ENCODE measurements around the gene ONECUT1. TPM values are rescaled to one million over a fixed set of nuclear protein-coding genes. Genes with fewer than 3 reads are reported as not detected.
"Not testable (repeated sequence)": the region's sequence is repeated elsewhere in the genome, so short reads cannot be mapped to it uniquely, and the experiment has no call there.

Gene ONECUT1
- total RNA-seq (not detected), total RNA-seq (0 reads per million in 2 donors)

DNA sequence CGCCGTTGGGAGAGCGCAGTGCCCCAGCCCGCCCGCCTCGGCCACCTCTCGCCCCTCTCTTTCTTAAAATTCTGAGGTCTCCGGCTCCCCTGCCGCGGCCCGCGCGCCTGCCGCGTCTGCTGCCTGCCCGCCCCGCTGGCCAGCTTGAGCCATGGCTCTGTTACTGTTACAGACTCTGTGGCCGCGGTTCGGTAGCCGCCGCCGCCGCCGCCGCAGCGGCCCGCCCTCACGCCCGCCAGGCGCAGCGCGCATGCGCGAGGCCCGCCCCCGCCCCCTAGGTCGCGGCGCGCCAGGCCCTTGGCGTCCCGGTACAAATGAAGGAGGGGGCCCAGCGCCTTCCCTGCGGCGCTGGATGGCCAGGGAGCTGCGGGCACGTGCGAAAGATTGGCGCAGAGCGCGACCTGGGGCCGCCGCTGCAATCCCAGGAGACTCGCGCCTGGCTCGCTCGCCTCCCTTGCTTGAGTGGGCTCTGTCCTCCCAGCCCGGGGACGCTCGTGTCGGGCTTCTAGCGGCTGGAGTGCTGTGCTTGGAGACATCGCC is at the start of gene ONECUT1:
ONECUT1 (minus strand) TSS at position 168 of the 540 bp plus-strand sequence. CDS start 452 bp downstream, outside the sequence.
- Mint-ChIP-seq H3K27me3 (peaks cover 86% of the 10 kb centered on the region), H3K4me3 (peak within 1 kb of the TSS; percentile 83), H3K36me3 (ENCODE audit: low read depth) (peaks cover 7% of the 10 kb centered on the region), H3K4me1 (peaks cover 8% of the 10 kb centered on the region), H3K27ac (peak within 1 kb of the TSS; percentile 19)
- peak; percentile 67 for ATAC-seq
- DNase-seq = peak in 2 of 3 donors; percentile 35 to 45
- no peaks in the 10 kb centered on the region for H3K9me3 ChIP-seq (ENCODE audit: control insufficient read depth, low read length, poor library complexity, severe bottlenecking)

DNA sequence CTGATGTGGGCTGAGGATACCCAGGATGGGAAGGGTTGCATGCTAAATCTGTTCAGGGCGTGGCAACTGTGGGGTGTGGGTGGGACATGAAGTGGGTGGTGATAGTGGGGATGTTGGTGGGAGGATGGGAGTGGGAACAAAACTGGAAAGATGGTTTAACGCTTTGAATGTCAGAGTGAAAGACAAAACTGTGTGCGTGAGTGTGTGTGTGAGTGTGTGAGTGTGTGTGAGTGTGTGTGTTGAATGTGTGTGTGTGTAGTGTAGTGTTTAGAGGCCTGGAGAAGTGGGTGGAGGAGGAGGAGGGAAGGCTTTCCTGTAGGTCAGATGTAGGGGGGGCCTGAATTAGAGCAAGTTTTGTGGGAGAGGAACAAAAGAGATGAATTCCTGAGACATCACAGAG is 44.2 kb upstream of the ONECUT1 start:
- DNase-seq = no peak
- Mint-ChIP-seq H3K27me3 (peaks cover 21% of the 10 kb centered on the region), H3K4me3 (no peak overlapping the region), H3K36me3 (ENCODE audit: low read depth) (no peaks in the 10 kb centered on the region), H3K4me1 (peaks cover 2% of the 10 kb centered on the region), H3K27ac (no peak overlapping the region)
- no peak for ATAC-seq
- H3K9me3 ChIP-seq (ENCODE audit: control insufficient read depth, low read length, poor library complexity, severe bottlenecking) = no peaks in the 10 kb centered on the region

DNA sequence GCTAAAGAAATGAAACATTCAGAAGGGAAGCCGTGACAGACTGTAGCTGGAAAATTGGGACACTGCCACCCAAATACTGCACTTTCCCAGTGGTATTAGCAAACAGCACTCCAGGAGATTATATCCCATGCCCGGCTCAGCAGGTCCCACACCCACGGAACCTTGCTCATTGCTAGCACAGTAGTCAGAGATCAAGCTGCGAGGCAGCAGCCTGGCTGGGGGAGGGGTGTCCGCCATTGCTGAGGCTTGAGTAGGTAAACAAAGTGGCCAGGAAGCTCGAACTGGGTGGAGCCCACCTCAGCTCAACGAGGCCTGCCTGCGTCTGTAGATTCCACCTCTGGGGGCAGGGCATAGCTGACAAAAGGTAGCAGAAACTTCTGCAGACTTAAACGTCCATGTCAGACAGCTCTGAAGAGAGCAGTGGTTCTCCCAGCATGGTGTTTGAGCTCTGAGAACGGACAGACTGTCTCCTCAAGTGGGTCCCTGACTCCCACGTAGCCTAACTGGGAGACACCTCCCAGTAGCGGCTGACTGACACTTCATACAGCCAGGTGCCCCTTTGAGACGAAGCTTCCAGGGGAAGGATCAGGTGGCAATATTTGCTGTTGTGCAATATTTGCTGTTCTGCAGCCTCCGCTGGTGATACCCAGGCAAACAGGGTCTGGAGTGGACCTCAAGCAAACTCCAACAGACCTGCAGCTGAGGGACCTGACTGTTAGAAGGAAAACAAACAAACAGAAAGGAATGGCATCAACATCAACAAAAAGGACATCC is 34.2 kb upstream of the ONECUT1 start:
- not testable (repeated sequence) for DNase-seq; H3K27ac Mint-ChIP-seq; ATAC-seq; H3K4me1 Mint-ChIP-seq; H3K36me3 Mint-ChIP-seq (ENCODE audit: low read depth); H3K4me3 Mint-ChIP-seq; H3K9me3 ChIP-seq (ENCODE audit: control insufficient read depth, low read length, poor library complexity, severe bottlenecking)
- peaks cover 53% of the 10 kb centered on the region for H3K27me3 Mint-ChIP-seq

GRCh38 chr15:52822475-52822874 is 32.3 kb upstream of the ONECUT1 start:
- no peak for ATAC-seq

GRCh38 chr15:52819253-52819652 is 29.1 kb upstream of the ONECUT1 start:
- H3K27me3 Mint-ChIP-seq = peaks cover 53% of the 10 kb centered on the region
- no peaks in the 10 kb centered on the region for H3K9me3 ChIP-seq (ENCODE audit: control insufficient read depth, low read length, poor library complexity, severe bottlenecking)
- no peak overlapping the region for H3K4me3 Mint-ChIP-seq
- no peak for ATAC-seq
- no peak for DNase-seq
- H3K36me3 Mint-ChIP-seq (ENCODE audit: low read depth) = peaks cover 6% of the 10 kb centered on the region
- H3K4me1 Mint-ChIP-seq = no peaks in the 10 kb centered on the region
- no peak overlapping the region for H3K27ac Mint-ChIP-seq

More at GRCh38 chr15:52822475-52822874, 32.3 kb upstream of the ONECUT1 start:
- no peak for DNase-seq
- no peak overlapping the region for H3K4me3 Mint-ChIP-seq
- peaks cover 6% of the 10 kb centered on the region for H3K36me3 Mint-ChIP-seq (ENCODE audit: low read depth)
- H3K4me1 Mint-ChIP-seq = no peaks in the 10 kb centered on the region
- H3K9me3 ChIP-seq (ENCODE audit: control insufficient read depth, low read length, poor library complexity, severe bottlenecking) = no peaks in the 10 kb centered on the region
- H3K27ac Mint-ChIP-seq = no peak overlapping the region
- H3K27me3 Mint-ChIP-seq = peaks cover 68% of the 10 kb centered on the region

DNA sequence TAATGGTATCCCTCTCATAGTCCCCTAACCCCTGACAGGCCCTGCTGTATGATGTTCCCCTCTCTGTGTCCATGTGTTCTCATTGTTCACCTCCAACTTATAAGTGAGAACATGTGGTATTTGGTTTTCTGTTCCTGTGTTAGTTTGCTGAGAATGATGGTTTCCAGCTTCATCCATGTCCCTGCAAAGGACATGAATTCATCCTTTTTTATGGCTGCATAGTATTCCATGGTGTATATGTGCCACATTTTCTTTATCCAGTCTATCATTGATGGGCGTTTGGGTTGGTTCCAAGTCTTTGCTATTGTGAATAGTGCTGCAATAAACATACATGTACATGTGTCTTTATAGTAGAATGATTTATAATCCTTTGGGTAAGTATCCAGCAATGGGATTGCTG is 25.8 kb upstream of the ONECUT1 start:
- not testable (repeated sequence) for DNase-seq; H3K4me1 Mint-ChIP-seq; H3K27ac Mint-ChIP-seq; H3K4me3 Mint-ChIP-seq; H3K9me3 ChIP-seq (ENCODE audit: control insufficient read depth, low read length, poor library complexity, severe bottlenecking); H3K36me3 Mint-ChIP-seq (ENCODE audit: low read depth); ATAC-seq
- H3K27me3 Mint-ChIP-seq = peaks cover 56% of the 10 kb centered on the region

GRCh38 chr15:52808996-52809395 is 18.9 kb upstream of the ONECUT1 start:
- no peak for ATAC-seq
- H3K4me3 Mint-ChIP-seq = no peak overlapping the region
- peaks cover 73% of the 10 kb centered on the region for H3K27me3 Mint-ChIP-seq
- no peak for DNase-seq
- no peaks in the 10 kb centered on the region for H3K9me3 ChIP-seq (ENCODE audit: control insufficient read depth, low read length, poor library complexity, severe bottlenecking)
- H3K4me1 Mint-ChIP-seq = peaks cover 8% of the 10 kb centered on the region
- H3K36me3 Mint-ChIP-seq (ENCODE audit: low read depth) = no peaks in the 10 kb centered on the region
- no peak overlapping the region for H3K27ac Mint-ChIP-seq

- ATAC-seq (no peak), DNase-seq (no peak)
- peaks cover 75% of the 10 kb centered on the region for H3K27me3 Mint-ChIP-seq
- no peaks in the 10 kb centered on the region for H3K9me3 ChIP-seq (ENCODE audit: control insufficient read depth, low read length, poor library complexity, severe bottlenecking)
- no peak overlapping the region for H3K27ac Mint-ChIP-seq
- no peak overlapping the region for H3K4me3 Mint-ChIP-seq
- peaks cover 8% of the 10 kb centered on the region for H3K4me1 Mint-ChIP-seq
- no peaks in the 10 kb centered on the region for H3K36me3 Mint-ChIP-seq (ENCODE audit: low read depth)
These were observed 18.3 kb upstream of the ONECUT1 start for GRCh38 chr15:52808441-52808840.

DNA sequence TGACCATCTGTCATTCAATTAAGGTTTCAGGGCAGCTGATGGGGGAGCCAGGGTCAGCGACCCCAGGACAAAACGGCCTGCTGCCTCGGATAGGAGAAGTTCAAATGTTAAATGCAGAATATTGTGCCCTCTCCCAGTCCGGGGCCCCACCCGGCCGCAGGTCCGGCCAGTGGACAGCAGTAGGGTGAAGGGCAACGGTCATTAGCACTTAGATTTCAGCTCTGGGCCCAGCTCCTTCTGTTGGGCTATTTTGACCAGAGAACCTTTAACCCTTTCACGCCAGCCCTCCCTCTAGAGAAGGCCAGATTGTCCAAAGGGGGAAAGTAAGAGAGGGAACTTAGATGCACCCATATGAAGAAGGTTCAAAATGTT is 16.1 kb upstream of the ONECUT1 start:
- peak overlapping the region; percentile 12 for H3K4me3 Mint-ChIP-seq
- H3K4me1 Mint-ChIP-seq = peaks cover 8% of the 10 kb centered on the region
- H3K36me3 Mint-ChIP-seq (ENCODE audit: low read depth) = no peaks in the 10 kb centered on the region
- ATAC-seq = no peak
- no peak overlapping the region for H3K27ac Mint-ChIP-seq
- H3K9me3 ChIP-seq (ENCODE audit: control insufficient read depth, low read length, poor library complexity, severe bottlenecking) = no peaks in the 10 kb centered on the region
- peaks cover 83% of the 10 kb centered on the region for H3K27me3 Mint-ChIP-seq
- DNase-seq = no peak

- ATAC-seq (peak; percentile 70), DNase-seq (no peak)
- Mint-ChIP-seq H3K36me3 (ENCODE audit: low read depth) (no peaks in the 10 kb centered on the region), H3K4me1 (peaks cover 8% of the 10 kb centered on the region), H3K27me3 (peaks cover 83% of the 10 kb centered on the region), H3K4me3 (peak overlapping the region; percentile 89), H3K27ac (no peak overlapping the region)
- H3K9me3 ChIP-seq (ENCODE audit: control insufficient read depth, low read length, poor library complexity, severe bottlenecking) = peaks cover 4% of the 10 kb centered on the region
These were observed 15.5 kb upstream of the ONECUT1 start for GRCh38 chr15:52805351-52806283.

- Mint-ChIP-seq H3K4me3 (peak overlapping the region; percentile 89), H3K27me3 (peaks cover 82% of the 10 kb centered on the region), H3K4me1 (peaks cover 8% of the 10 kb centered on the region), H3K36me3 (ENCODE audit: low read depth) (no peaks in the 10 kb centered on the region), H3K27ac (peak overlapping the region; percentile 16)
- ATAC-seq = peak; percentile 30
- no peak for DNase-seq
- H3K9me3 ChIP-seq (ENCODE audit: control insufficient read depth, low read length, poor library complexity, severe bottlenecking) = peaks cover 4% of the 10 kb centered on the region
These were observed 14.5 kb upstream of the ONECUT1 start for GRCh38 chr15:52804526-52805081.

- peaks cover 12% of the 10 kb centered on the region for H3K4me1 Mint-ChIP-seq
- peak overlapping the region; percentile 89 for H3K4me3 Mint-ChIP-seq
- peak overlapping the region; percentile 16 for H3K27ac Mint-ChIP-seq
- H3K27me3 Mint-ChIP-seq = peaks cover 82% of the 10 kb centered on the region
- no peaks in the 10 kb centered on the region for H3K36me3 Mint-ChIP-seq (ENCODE audit: low read depth)
- peaks cover 4% of the 10 kb centered on the region for H3K9me3 ChIP-seq (ENCODE audit: control insufficient read depth, low read length, poor library complexity, severe bottlenecking)
- no peak for DNase-seq
- no peak for ATAC-seq
These were observed 13.6 kb upstream of the ONECUT1 start for GRCh38 chr15:52803467-52804306.

Measured in T-helper 17 cell (primary cell).